NT2/D1 (cell line): ENCODE measurements around the gene CCR7.

Experiments
- SUZ12 ChIP-seq: IDR thresholded peaks from 2 replicates; pipeline ENCODE4 v1.6.1; 2011; ENCODE audit not compliant: insufficient read length, insufficient read depth; ENCODE audit errors: extremely low read depth
- ZNF274 ChIP-seq: IDR thresholded peaks from 2 replicates; pipeline ENCODE4 v1.6.1; 2011; ENCODE audit warnings: mild to moderate bottlenecking, low read depth, low read length

GRCh38 chr17:40561871-40562611 is 3.2 kb downstream of the CCR7 start:
- TF ChIP-seq ZNF274 (no peak), SUZ12 (no peak)
